Peyer's patch (tissue), 4 donors: Measurements from ENCODE around the gene GDI2.

Source experiments
- CTCF ChIP-seq, 6 experiments: fragments of 450-650 bp in 4 of 6; fragments of 200-600 bp in 2 of 6; sonication (generic) in 1 of 6; IDR thresholded peaks; one replicate each; pipeline ENCODE4 v1.5.1; 2017 to 2019; ENCODE audit warnings: antibody characterized with exemption in 6 of 6, mild to moderate bottlenecking in 3 of 6, moderate library complexity in 1 of 6
- POLR2A ChIP-seq, 2 donors: fragments of 450-650 bp; IDR thresholded peaks; one replicate each; pipeline ENCODE4 v1.5.1; 2017; ENCODE audit warnings: antibody characterized with exemption in 2 of 2, mild to moderate bottlenecking in 2 of 2, moderate library complexity in 2 of 2

GRCh38 chr10:5719546-5719945 lies 93.7 kb downstream of the GDI2 start:
- TF ChIP-seq CTCF (IDR thresholded peaks at IDR 0.05) (no peak), POLR2A (IDR thresholded peaks at IDR 0.05) (no peak)
